ENCODE measurements around the gene SH3RF2.

Gene SH3RF2

DNA sequence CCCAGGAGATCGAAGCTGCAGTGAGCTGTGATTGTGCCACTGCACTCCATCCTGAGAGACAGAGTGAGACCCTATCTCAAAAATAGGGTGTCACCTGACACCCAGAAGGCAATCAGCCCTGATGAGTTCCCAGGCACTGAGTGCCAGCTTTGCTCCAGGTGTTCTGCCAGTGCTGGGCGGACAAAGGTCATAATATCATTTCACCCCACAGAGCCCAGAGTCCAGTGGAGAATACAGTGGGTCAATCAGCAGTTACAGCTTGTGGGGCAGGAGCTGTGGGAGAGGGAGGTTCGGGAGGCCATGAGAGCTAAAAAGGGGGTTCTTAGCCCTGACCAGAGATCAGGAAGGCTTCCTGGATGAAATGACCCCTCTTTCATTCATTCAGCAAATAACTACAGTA is 24.4 kb upstream of the SH3RF2 start:
- Histone ChIP-seq H3K4me1 (ENCODE audit: control extremely low read depth in 1 of 4, control insufficient read depth in 4 of 4, insufficient read depth in 4 of 4, low read length in 3 of 4) (no peaks in the 10 kb centered on the region), H3K4me3 (ENCODE audit: control insufficient read depth in 1 of 7, extremely low read depth in 1 of 7, insufficient read depth in 4 of 7, low read depth in 2 of 7, low read length in 6 of 7) (no peak overlapping the region), H3K27ac (ENCODE audit: insufficient read depth in 1 of 2, low read depth in 1 of 2, low read length in 2 of 2, poor library complexity in 1 of 2, severe bottlenecking in 2 of 2) (no peak overlapping the region), H3K36me3 (ENCODE audit: control insufficient read depth in 4 of 4, insufficient read depth in 4 of 4, low read length in 3 of 4) (no peaks in the 10 kb centered on the region), H3K27me3 (replicated peaks in 2 of 5; ENCODE audit: control insufficient read depth in 4 of 5, insufficient read depth in 5 of 5, low read length in 4 of 5) (no peaks in the 10 kb centered on the region), H3K9me3 (ENCODE audit: control extremely low read depth in 1 of 5, control insufficient read depth in 4 of 5, insufficient read depth in 2 of 5, low read depth in 1 of 5, low read length in 4 of 5) (no peaks in the 10 kb centered on the region)
- ChIA-PET CTCF (interaction anchor here (0.8 kb wide), 1 partner anchor 34 kb away, joined by 3 read pairs; no protein-coding TSS in a partner anchor), POLR2A (no interaction called here)
- 100% methylated on average over 2 of the region's 3 CpGs for WGBS (ENCODE audit: insufficient coverage)
- DNase-seq: no peak

- Histone ChIP-seq H3K27ac (ENCODE audit: insufficient read depth in 1 of 2, low read depth in 1 of 2, low read length in 2 of 2, poor library complexity in 1 of 2, severe bottlenecking in 2 of 2) (no peak overlapping the region), H3K4me3 (ENCODE audit: control insufficient read depth in 1 of 7, extremely low read depth in 1 of 7, insufficient read depth in 4 of 7, low read depth in 2 of 7, low read length in 6 of 7) (no peak overlapping the region), H3K4me1 (ENCODE audit: control extremely low read depth in 1 of 4, control insufficient read depth in 4 of 4, insufficient read depth in 4 of 4, low read length in 3 of 4) (no peaks in the 10 kb centered on the region), H3K9me3 (ENCODE audit: control extremely low read depth in 1 of 5, control insufficient read depth in 4 of 5, insufficient read depth in 2 of 5, low read depth in 1 of 5, low read length in 4 of 5) (no peaks in the 10 kb centered on the region), H3K36me3 (ENCODE audit: control insufficient read depth in 4 of 4, insufficient read depth in 4 of 4, low read length in 3 of 4) (no peaks in the 10 kb centered on the region), H3K27me3 (replicated peaks in 2 of 5; ENCODE audit: control insufficient read depth in 4 of 5, insufficient read depth in 5 of 5, low read length in 4 of 5) (peaks cover 0 to 2% (median 0%) of the 10 kb centered on the region in 5 experiments)
- DNase-seq: no peak
- ChIA-PET CTCF (no interaction called here), POLR2A (no interaction called here)
- 93% methylated on average over 4 of the region's 5 CpGs for WGBS (ENCODE audit: insufficient coverage)
These were observed 23.8 kb upstream of the SH3RF2 start for GRCh38 chr5:145912594-145912993.

- Histone ChIP-seq H3K27ac (ENCODE audit: insufficient read depth in 1 of 2, low read depth in 1 of 2, low read length in 2 of 2, poor library complexity in 1 of 2, severe bottlenecking in 2 of 2) (no peak overlapping the region), H3K27me3 (replicated peaks in 2 of 5; ENCODE audit: control insufficient read depth in 4 of 5, insufficient read depth in 5 of 5, low read length in 4 of 5) (peaks cover 0 to 2% (median 0%) of the 10 kb centered on the region in 5 experiments), H3K4me1 (ENCODE audit: control extremely low read depth in 1 of 4, control insufficient read depth in 4 of 4, insufficient read depth in 4 of 4, low read length in 3 of 4) (no peaks in the 10 kb centered on the region), H3K36me3 (ENCODE audit: control insufficient read depth in 4 of 4, insufficient read depth in 4 of 4, low read length in 3 of 4) (no peaks in the 10 kb centered on the region), H3K9me3 (ENCODE audit: control extremely low read depth in 1 of 5, control insufficient read depth in 4 of 5, insufficient read depth in 2 of 5, low read depth in 1 of 5, low read length in 4 of 5) (no peaks in the 10 kb centered on the region), H3K4me3 (ENCODE audit: control insufficient read depth in 1 of 7, extremely low read depth in 1 of 7, insufficient read depth in 4 of 7, low read depth in 2 of 7, low read length in 6 of 7) (no peak overlapping the region)
- ChIA-PET CTCF (interaction anchor here (1.0 kb wide), 1 partner anchor 137 kb away, joined by 3 read pairs; no protein-coding TSS in a partner anchor), POLR2A (no interaction called here)
- no peak for DNase-seq
- WGBS (ENCODE audit: insufficient coverage): 100% methylated on average over 3 of the region's 7 CpGs
These were observed 22.7 kb upstream of the SH3RF2 start for GRCh38 chr5:145913701-145914100.

DNA sequence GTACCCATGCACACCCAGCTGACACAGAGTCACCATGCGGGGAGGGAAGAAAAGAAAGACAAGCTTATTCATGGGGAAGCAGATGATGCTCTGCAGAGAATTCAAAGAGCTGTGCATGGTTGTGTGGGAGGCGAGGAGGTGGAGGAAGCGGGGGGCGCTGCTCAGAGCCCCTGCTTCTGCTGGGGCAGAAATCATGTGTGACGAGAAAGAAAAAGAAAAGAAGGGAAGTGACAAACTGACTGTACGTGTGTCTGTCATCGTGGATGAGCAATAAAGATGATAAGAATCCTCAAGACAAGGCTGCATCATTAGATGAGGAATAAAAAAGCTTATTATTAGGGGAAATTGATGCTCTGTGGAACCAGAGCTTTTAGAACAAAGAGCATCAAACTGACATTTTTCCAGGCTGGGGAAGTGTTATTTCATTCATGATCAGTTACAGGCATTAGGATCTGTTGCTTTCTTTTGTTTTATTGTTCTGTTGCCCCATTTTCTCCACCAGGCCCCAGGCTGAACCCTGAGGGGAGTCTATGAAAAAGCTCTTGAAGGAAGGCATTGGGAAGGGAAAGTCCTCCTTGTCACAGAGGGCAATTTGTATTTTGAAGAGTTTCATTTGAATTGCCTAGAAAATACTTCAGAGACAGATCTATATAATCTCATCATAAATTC is 20.3 kb upstream of the SH3RF2 start:
- H3K4me1 ChIP-seq (ENCODE audit: control extremely low read depth in 1 of 4, control insufficient read depth in 4 of 4, insufficient read depth in 4 of 4, low read length in 3 of 4): no peaks in the 10 kb centered on the region
- POLR2A ChIA-PET: no interaction called here
- CTCF ChIA-PET: interaction anchor here (0.6 to 0.9 kb wide), 2 partner anchors 67 to 155 kb away, joined by 3 to 4 read pairs; no protein-coding TSS in a partner anchor
- peaks cover 0 to 3% (median 0%) of the 10 kb centered on the region in 5 experiments for H3K9me3 ChIP-seq (ENCODE audit: control extremely low read depth in 1 of 5, control insufficient read depth in 4 of 5, insufficient read depth in 2 of 5, low read depth in 1 of 5, low read length in 4 of 5)
- H3K27me3 ChIP-seq (replicated peaks in 2 of 5; ENCODE audit: control insufficient read depth in 4 of 5, insufficient read depth in 5 of 5, low read length in 4 of 5): peaks cover 0 to 2% (median 0%) of the 10 kb centered on the region in 5 experiments
- no peak for DNase-seq
- H3K27ac ChIP-seq (ENCODE audit: insufficient read depth in 1 of 2, low read depth in 1 of 2, low read length in 2 of 2, poor library complexity in 1 of 2, severe bottlenecking in 2 of 2): no peak overlapping the region
- no peak overlapping the region for H3K4me3 ChIP-seq (ENCODE audit: control insufficient read depth in 1 of 7, extremely low read depth in 1 of 7, insufficient read depth in 4 of 7, low read depth in 2 of 7, low read length in 6 of 7)
- no peaks in the 10 kb centered on the region for H3K36me3 ChIP-seq (ENCODE audit: control insufficient read depth in 4 of 4, insufficient read depth in 4 of 4, low read length in 3 of 4)
- 95% methylated on average over 6 of the region's 7 CpGs for WGBS (ENCODE audit: insufficient coverage)

- Histone ChIP-seq H3K4me1 (ENCODE audit: control extremely low read depth in 1 of 4, control insufficient read depth in 4 of 4, insufficient read depth in 4 of 4, low read length in 3 of 4) (no peaks in the 10 kb centered on the region), H3K9me3 (ENCODE audit: control extremely low read depth in 1 of 5, control insufficient read depth in 4 of 5, insufficient read depth in 2 of 5, low read depth in 1 of 5, low read length in 4 of 5) (peaks cover 0 to 3% (median 0%) of the 10 kb centered on the region in 5 experiments), H3K27me3 (replicated peaks in 2 of 5; ENCODE audit: control insufficient read depth in 4 of 5, insufficient read depth in 5 of 5, low read length in 4 of 5) (peaks cover 0 to 2% (median 0%) of the 10 kb centered on the region in 5 experiments), H3K4me3 (ENCODE audit: control insufficient read depth in 1 of 7, extremely low read depth in 1 of 7, insufficient read depth in 4 of 7, low read depth in 2 of 7, low read length in 6 of 7) (no peak overlapping the region), H3K27ac (ENCODE audit: insufficient read depth in 1 of 2, low read depth in 1 of 2, low read length in 2 of 2, poor library complexity in 1 of 2, severe bottlenecking in 2 of 2) (no peak overlapping the region), H3K36me3 (ENCODE audit: control insufficient read depth in 4 of 4, insufficient read depth in 4 of 4, low read length in 3 of 4) (no peaks in the 10 kb centered on the region)
- POLR2A ChIA-PET: no interaction called here
- CTCF ChIA-PET: interaction anchor here (1.7 kb wide), 1 partner anchor 18 kb away, joined by 4 read pairs; no protein-coding TSS in a partner anchor
- DNase-seq: no peak
These were observed 19.1 kb upstream of the SH3RF2 start for GRCh38 chr5:145917288-145917687.

DNA sequence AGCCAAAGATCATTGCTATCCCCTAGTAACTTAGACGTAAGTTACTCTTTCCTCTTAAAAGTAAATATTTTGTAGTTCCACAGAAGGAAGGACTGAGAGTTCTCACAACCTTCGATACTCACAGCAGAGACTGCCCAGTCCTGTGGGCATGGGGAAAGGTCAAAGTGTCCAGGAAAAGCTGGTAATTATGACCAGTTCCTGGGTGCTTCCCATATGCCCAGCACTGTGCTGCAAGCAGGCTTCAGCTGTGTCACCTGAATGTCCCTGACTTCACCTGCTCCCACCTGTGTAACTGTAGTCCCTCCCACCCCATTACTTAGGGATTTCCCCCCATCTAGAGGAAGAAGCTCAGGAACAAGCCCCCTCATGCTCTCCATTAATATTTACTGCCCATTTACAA is 18.0 kb upstream of the SH3RF2 start:
- H3K27me3 ChIP-seq (replicated peaks in 2 of 5; ENCODE audit: control insufficient read depth in 4 of 5, insufficient read depth in 5 of 5, low read length in 4 of 5): peaks cover 0 to 2% (median 0%) of the 10 kb centered on the region in 5 experiments
- no peaks in the 10 kb centered on the region for H3K36me3 ChIP-seq (ENCODE audit: control insufficient read depth in 4 of 4, insufficient read depth in 4 of 4, low read length in 3 of 4)
- ChIA-PET CTCF (interaction anchor here (1.7 kb wide), 1 partner anchor 17 kb away, joined by 4 read pairs; no protein-coding TSS in a partner anchor), POLR2A (no interaction called here)
- DNase-seq: no peak
- no peak overlapping the region for H3K27ac ChIP-seq (ENCODE audit: insufficient read depth in 1 of 2, low read depth in 1 of 2, low read length in 2 of 2, poor library complexity in 1 of 2, severe bottlenecking in 2 of 2)
- WGBS (ENCODE audit: insufficient coverage): no CpG with 5 or more reads among the region's 2 CpGs
- no peaks in the 10 kb centered on the region for H3K4me1 ChIP-seq (ENCODE audit: control extremely low read depth in 1 of 4, control insufficient read depth in 4 of 4, insufficient read depth in 4 of 4, low read length in 3 of 4)
- H3K9me3 ChIP-seq (ENCODE audit: control extremely low read depth in 1 of 5, control insufficient read depth in 4 of 5, insufficient read depth in 2 of 5, low read depth in 1 of 5, low read length in 4 of 5): peaks cover 0 to 3% (median 0%) of the 10 kb centered on the region in 5 experiments
- no peak overlapping the region for H3K4me3 ChIP-seq (ENCODE audit: control insufficient read depth in 1 of 7, extremely low read depth in 1 of 7, insufficient read depth in 4 of 7, low read depth in 2 of 7, low read length in 6 of 7)

- peaks cover 0 to 3% (median 0%) of the 10 kb centered on the region in 5 experiments for H3K9me3 ChIP-seq (ENCODE audit: control extremely low read depth in 1 of 5, control insufficient read depth in 4 of 5, insufficient read depth in 2 of 5, low read depth in 1 of 5, low read length in 4 of 5)
- ChIA-PET POLR2A (no interaction called here), CTCF (no interaction called here)
- H3K27ac ChIP-seq (ENCODE audit: insufficient read depth in 1 of 2, low read depth in 1 of 2, low read length in 2 of 2, poor library complexity in 1 of 2, severe bottlenecking in 2 of 2): no peak overlapping the region
- DNase-seq: no peak
- H3K4me3 ChIP-seq (ENCODE audit: control insufficient read depth in 1 of 7, extremely low read depth in 1 of 7, insufficient read depth in 4 of 7, low read depth in 2 of 7, low read length in 6 of 7): no peak overlapping the region
- WGBS (ENCODE audit: insufficient coverage): 94% methylated on average over 5 of the region's 6 CpGs
- H3K4me1 ChIP-seq (ENCODE audit: control extremely low read depth in 1 of 4, control insufficient read depth in 4 of 4, insufficient read depth in 4 of 4, low read length in 3 of 4): no peaks in the 10 kb centered on the region
- H3K36me3 ChIP-seq (ENCODE audit: control insufficient read depth in 4 of 4, insufficient read depth in 4 of 4, low read length in 3 of 4): no peaks in the 10 kb centered on the region
- H3K27me3 ChIP-seq (replicated peaks in 2 of 5; ENCODE audit: control insufficient read depth in 4 of 5, insufficient read depth in 5 of 5, low read length in 4 of 5): peaks cover 0 to 2% (median 0%) of the 10 kb centered on the region in 5 experiments
These were observed 17.0 kb upstream of the SH3RF2 start for GRCh38 chr5:145919413-145919812.
